ENCODE data around the gene USP25.

Gene USP25

DNA sequence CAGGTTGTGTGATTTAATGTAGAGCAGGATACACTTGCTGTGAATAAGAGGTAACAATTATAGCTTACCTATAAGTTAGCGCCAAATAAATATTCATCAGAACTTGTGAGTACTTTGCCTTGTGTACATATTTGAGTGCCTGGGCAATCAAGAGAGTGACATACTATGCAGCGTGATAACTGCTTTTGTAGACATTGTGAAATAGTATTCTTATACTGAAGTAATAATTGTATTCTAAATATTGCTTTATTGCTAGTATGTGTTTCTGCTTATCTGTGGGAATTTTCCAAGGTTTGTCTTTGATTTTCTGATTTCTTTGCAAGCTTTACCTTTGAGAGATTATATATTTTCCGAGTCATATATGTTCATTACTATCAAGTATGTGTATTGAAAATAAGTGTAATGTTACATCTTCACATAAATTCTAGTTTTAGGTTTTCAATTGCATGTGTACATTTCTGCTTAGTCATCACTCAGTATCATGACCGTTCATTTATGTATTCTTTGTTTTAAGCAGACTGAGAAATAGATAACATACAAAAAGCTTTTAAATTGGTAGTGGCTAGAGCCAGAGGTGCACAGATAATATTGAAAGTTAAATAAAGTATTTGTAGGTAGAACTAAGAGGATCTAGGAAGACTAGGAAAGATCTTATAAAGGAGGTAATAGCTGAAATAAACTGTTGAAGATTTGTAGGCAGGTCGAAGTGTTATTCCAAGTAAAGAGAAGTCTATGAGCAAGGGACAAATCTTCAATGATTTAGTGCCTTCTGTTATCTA, 19.5 kb downstream of the USP25 start:
- DNase-seq (ENCODE audit: low read depth): no peak
- no peak for TF ChIP-seq MYC (IDR thresholded peaks at IDR 0.05; ENCODE audit: low read depth, low read length)
- TF ChIP-seq, protein P1, sequence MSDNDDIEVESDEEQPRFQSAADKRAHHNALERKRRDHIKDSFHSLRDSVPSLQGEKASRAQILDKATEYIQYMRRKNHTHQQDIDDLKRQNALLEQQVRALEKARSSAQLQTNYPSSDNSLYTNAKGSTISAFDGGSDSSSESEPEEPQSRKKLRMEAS (IDR thresholded peaks at IDR 0.05; ENCODE audit: low read depth, low read length): no peak
- TF ChIP-seq, protein P2, sequence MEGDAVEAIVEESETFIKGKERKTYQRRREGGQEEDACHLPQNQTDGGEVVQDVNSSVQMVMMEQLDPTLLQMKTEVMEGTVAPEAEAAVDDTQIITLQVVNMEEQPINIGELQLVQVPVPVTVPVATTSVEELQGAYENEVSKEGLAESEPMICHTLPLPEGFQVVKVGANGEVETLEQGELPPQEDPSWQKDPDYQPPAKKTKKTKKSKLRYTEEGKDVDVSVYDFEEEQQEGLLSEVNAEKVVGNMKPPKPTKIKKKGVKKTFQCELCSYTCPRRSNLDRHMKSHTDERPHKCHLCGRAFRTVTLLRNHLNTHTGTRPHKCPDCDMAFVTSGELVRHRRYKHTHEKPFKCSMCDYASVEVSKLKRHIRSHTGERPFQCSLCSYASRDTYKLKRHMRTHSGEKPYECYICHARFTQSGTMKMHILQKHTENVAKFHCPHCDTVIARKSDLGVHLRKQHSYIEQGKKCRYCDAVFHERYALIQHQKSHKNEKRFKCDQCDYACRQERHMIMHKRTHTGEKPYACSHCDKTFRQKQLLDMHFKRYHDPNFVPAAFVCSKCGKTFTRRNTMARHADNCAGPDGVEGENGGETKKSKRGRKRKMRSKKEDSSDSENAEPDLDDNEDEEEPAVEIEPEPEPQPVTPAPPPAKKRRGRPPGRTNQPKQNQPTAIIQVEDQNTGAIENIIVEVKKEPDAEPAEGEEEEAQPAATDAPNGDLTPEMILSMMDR (IDR thresholded peaks at IDR 0.05; ENCODE audit: low read depth, low read length): no peak
- no peak for TF ChIP-seq POLR2A (IDR thresholded peaks at IDR 0.05; ENCODE audit: extremely low read depth, insufficient read length)
- no peak overlapping the region for H3K4me3 ChIP-seq (ENCODE audit: low read depth, low read length)

DNA sequence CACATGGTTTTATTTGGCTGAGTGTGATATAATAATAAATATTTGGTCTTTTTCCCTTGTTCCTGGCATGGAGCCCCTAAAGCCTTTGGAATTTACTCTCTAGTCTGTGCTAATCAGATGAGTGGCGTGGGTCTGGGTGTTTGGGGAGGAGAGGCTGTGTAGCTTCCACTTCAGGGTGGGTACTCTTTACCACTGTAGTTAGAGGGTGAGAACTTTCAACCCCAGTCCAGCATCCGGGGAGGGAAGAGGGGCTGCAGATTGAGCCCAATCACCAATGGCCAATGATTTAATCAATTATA, 20.0 kb downstream of the USP25 start:
- H3K4me3 ChIP-seq (ENCODE audit: low read depth, low read length): no peak overlapping the region
- no peak for DNase-seq (ENCODE audit: low read depth)
- TF ChIP-seq, protein P1 (IDR thresholded peaks at IDR 0.05; ENCODE audit: low read depth, low read length): no peak
- TF ChIP-seq, protein P2 (IDR thresholded peaks at IDR 0.05; ENCODE audit: low read depth, low read length): no peak
- TF ChIP-seq MYC (IDR thresholded peaks at IDR 0.05; ENCODE audit: low read depth, low read length) (no peak), POLR2A (IDR thresholded peaks at IDR 0.05; ENCODE audit: extremely low read depth, insufficient read length) (no peak)

DNA sequence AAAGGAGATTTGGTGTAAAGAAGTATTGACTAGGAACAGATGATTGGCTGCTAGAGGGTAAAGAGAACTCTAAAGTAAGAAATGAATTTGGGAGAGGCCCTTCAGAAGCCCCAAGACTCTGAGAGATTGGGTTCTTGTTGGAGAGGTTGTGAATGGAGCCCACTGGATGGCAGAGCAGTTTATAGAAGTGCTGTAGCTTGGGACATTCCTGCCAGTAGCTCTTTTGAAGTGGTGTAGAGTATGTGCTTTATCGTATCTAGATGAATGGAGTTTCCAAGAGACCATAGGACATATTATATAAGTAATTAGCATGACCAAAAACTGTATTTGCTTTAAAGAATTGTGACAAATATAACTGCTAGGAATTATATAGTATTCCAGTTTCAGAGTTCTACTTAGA, 21.3 kb downstream of the USP25 start:
- no peak overlapping the region for H3K4me3 ChIP-seq (ENCODE audit: low read depth, low read length)
- DNase-seq (ENCODE audit: low read depth): no peak
- TF ChIP-seq, protein P1 (IDR thresholded peaks at IDR 0.05; ENCODE audit: low read depth, low read length): no peak
- TF ChIP-seq MYC (IDR thresholded peaks at IDR 0.05; ENCODE audit: low read depth, low read length) (no peak), POLR2A (IDR thresholded peaks at IDR 0.05; ENCODE audit: extremely low read depth, insufficient read length) (no peak)
- TF ChIP-seq, protein P2 (IDR thresholded peaks at IDR 0.05; ENCODE audit: low read depth, low read length): no peak

DNA sequence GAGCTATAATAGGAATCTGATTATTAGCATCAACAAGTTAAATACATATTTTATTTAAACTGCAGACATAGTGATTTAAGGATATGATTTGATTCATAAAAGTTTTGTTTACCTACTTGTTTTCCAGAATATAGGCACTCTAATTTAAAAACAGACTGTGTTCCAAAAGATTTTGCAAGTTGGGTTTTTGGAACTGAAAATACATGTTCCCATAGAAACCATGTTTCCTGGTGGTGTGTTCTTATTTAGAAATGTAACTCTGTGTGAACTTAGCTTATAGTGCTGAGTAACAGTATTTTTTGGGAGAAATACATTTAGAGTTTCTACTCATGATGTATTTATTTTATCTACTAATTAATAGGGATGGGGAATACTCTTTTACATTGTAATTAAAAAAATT, 21.8 kb downstream of the USP25 start:
- TF ChIP-seq POLR2A (IDR thresholded peaks at IDR 0.05; ENCODE audit: extremely low read depth, insufficient read length): no peak
- TF ChIP-seq, protein P1 (IDR thresholded peaks at IDR 0.05; ENCODE audit: low read depth, low read length): no peak
- TF ChIP-seq MYC (IDR thresholded peaks at IDR 0.05; ENCODE audit: low read depth, low read length): no peak
- TF ChIP-seq, protein P2 (IDR thresholded peaks at IDR 0.05; ENCODE audit: low read depth, low read length): no peak
- no peak overlapping the region for H3K4me3 ChIP-seq (ENCODE audit: low read depth, low read length)
- no peak for DNase-seq (ENCODE audit: low read depth)

DNA sequence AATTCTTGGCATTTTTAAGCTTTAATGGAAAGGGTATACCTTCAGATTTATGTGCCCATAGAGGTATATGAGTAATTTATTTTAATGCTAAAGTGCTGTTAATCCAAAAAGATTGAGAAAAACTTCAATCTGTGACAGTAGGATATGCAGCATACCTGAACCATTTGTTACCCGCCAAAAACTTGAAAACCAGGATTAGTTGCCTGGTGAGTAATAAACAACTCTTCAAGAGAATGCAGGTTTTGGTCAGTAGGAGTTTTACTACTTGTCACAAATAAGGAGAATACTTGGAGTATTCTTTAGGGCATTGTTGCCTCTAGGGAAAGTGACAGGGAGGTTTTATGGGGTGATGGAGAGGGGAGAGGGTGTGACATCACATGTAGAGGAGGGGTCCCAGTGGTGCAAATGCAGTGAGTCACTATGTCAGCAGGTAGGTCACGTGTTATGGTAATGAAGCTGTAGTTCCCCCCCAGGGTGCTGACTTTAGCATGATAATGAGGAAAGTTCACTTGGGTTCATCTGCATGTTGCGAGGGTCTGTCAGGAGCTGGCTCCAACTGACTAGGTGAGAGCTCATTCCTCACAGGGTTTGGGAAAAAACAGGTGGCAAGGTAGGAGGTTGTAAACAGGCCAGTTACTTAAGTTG, 23.1 kb downstream of the USP25 start:
- TF ChIP-seq, protein P1 (IDR thresholded peaks at IDR 0.05; ENCODE audit: low read depth, low read length): no peak
- TF ChIP-seq, protein P2 (IDR thresholded peaks at IDR 0.05; ENCODE audit: low read depth, low read length): no peak
- no peak overlapping the region for H3K4me3 ChIP-seq (ENCODE audit: low read depth, low read length)
- no peak for DNase-seq (ENCODE audit: low read depth)
